CD8-positive, alpha-beta memory T cell (primary cell): Measurements from ENCODE around the gene PASK. TPM values are rescaled to one million over a fixed set of nuclear protein-coding genes. Genes with fewer than 3 reads are reported as not detected.

Experiments used
- CTCF ChIA-PET: fragments of 350-600 bp; sonication (Branson Sonifier 250); formaldehyde crosslinking; loops from one replicate; lab custom pipeline; 2021; ENCODE audit warnings: antibody characterized with exemption; lab: Charles Lee
- POLR2A ChIA-PET: fragments of 350-600 bp; sonication (Branson Sonifier 250); formaldehyde crosslinking; loops from one replicate; lab custom pipeline; 2021; ENCODE audit warnings: antibody characterized with exemption; lab: Charles Lee
- DNase-seq, 5 donors: peaks; one replicate each; pipeline versions ENCODE4 v3.0.0 to v3.0.0-alpha.2; 2020 to 2022; ENCODE audit warnings: mixed read lengths in 1 of 5
- H3K27ac ChIP-seq: one replicate; pipeline ENCODE4 v1.7.0; 2013; ENCODE audit warnings: low read depth, mild to moderate bottlenecking, low read length, moderate library complexity
- H3K27me3 ChIP-seq: 2 replicates; pipeline ENCODE4 v1.7.0; 2013; ENCODE audit warnings: low read length, mild to moderate bottlenecking; ENCODE audit not compliant: insufficient read depth, poor library complexity, severe bottlenecking
- H3K36me3 ChIP-seq: 2 replicates; pipeline ENCODE4 v1.7.0; 2013; ENCODE audit warnings: mild to moderate bottlenecking, low read length, moderate library complexity; ENCODE audit not compliant: insufficient read depth
- H3K4me1 ChIP-seq: 2 replicates; pipeline ENCODE4 v1.7.0; 2013; ENCODE audit warnings: mild to moderate bottlenecking, low read length, moderate library complexity; ENCODE audit not compliant: insufficient read depth
- H3K4me3 ChIP-seq: 2 replicates; pipeline ENCODE4 v1.7.0; 2013; ENCODE audit warnings: mild to moderate bottlenecking, low read length
- H3K9me3 ChIP-seq: 2 replicates; pipeline ENCODE4 v1.7.0; 2013; ENCODE audit warnings: mild to moderate bottlenecking, low read length
- H3K27ac Mint-ChIP-seq, 8 donors: one replicate each; pipeline ENCODE4 v1.8.0; 2020 to 2021; ENCODE audit warnings: mixed read lengths in 8 of 8, mild to moderate bottlenecking in 6 of 8, inconsistent platforms in 3 of 8, moderate library complexity in 3 of 8
- H3K27me3 Mint-ChIP-seq, 2 donors: one replicate each; pipeline ENCODE4 v1.8.0; 2020 to 2021; ENCODE audit warnings: mixed read lengths in 2 of 2, mild to moderate bottlenecking in 1 of 2, moderate library complexity in 1 of 2
- H3K36me3 Mint-ChIP-seq, 3 donors: one replicate each; pipeline ENCODE4 v1.8.0; 2020 to 2021; ENCODE audit warnings: mixed read lengths in 3 of 3, inconsistent platforms in 1 of 3, mild to moderate bottlenecking in 1 of 3
- H3K4me1 Mint-ChIP-seq, 3 donors: one replicate each; pipeline ENCODE4 v1.8.0; 2020 to 2021; ENCODE audit warnings: mixed read lengths in 3 of 3, inconsistent platforms in 1 of 3, mild to moderate bottlenecking in 1 of 3
- H3K4me3 Mint-ChIP-seq, 7 donors: one replicate each; pipeline ENCODE4 v1.8.0; 2020 to 2021; ENCODE audit warnings: mixed read lengths in 7 of 7, mild to moderate bottlenecking in 6 of 7, moderate library complexity in 4 of 7, inconsistent platforms in 2 of 7
- H3K9me3 Mint-ChIP-seq, 5 donors: one replicate each; pipeline ENCODE4 v1.8.0; 2020 to 2022; ENCODE audit warnings: mixed read lengths in 5 of 5, mild to moderate bottlenecking in 3 of 5, moderate library complexity in 2 of 5, inconsistent platforms in 1 of 5
- polyA plus RNA-seq: library from polyadenylated mRNA; unstranded; fragments of 300-500 nt; fragmentation: Illumina TruSeq; gene quantifications from one replicate; pipeline ENCODE4 v1.2.3, GENCODE V29; 2021
- total RNA-seq, 2 experiments: library from RNA; stranded (reverse); gene quantifications; one replicate each; pipeline ENCODE4 v1.2.3, GENCODE V29; 2021

Gene PASK
- total and polyA plus RNA-seq, 3 experiments from 2014 or later, result 32.8 to 93.8 (median 92.8) TPM

DNA sequence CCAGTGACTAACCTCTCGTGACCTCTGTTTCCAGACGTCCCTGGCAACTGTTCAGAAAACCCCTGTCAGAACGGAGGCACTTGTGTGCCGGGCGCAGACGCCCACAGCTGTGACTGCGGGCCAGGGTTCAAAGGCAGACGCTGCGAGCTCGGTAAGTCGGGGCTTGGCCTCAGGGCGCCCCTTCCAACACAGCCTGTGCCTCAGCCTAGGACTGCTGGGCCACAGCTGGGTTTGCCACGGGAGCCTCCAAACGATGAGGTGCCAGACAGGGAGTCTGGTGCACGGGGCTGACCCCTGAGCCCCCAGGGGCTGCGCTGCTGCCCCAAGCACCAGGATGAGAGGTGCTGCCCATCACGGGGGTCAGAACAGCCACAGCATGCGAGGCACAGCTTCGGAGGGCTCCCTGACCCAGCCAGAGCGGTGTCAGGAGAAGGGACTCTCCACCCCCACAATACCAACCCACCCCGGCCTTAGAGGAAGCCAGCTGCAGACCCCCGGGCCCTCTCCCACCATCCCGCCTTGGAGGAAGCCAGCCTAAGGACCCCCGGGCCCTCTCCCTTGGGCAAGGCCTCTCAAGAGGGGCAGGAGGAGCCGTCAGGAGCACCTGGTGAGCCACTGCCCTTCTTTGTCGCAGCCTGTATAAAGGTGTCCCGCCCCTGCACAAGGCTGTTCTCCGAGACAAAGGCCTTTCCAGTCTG, 67.5 kb downstream of the PASK start:
- Mint-ChIP-seq H3K27ac (peak overlapping the region in 5 of 8 donors; percentile 12 to 95 (median 60)), H3K36me3 (peaks cover 15 to 20% (median 16%) of the 10 kb centered on the region in 3 donors), H3K9me3 (no peaks in the 10 kb centered on the region), H3K4me1 (peaks cover 5 to 32% (median 17%) of the 10 kb centered on the region in 3 donors), H3K27me3 (no peaks in the 10 kb centered on the region), H3K4me3 (no peak overlapping the region)
- no peaks in the 10 kb centered on the region for H3K27me3 ChIP-seq
- H3K4me3 ChIP-seq, result no peak overlapping the region
- ChIA-PET CTCF (interaction anchor here (5.7 kb wide), 1 partner anchor 68 kb away, joined by 67 read pairs; the partner anchor contains the start of genes PASK and PPP1R7), POLR2A (no interaction called here)
- no peak overlapping the region for H3K27ac ChIP-seq
- H3K4me1 ChIP-seq, result peaks cover 3% of the 10 kb centered on the region
- H3K36me3 ChIP-seq, result peaks cover 8% of the 10 kb centered on the region
- H3K9me3 ChIP-seq, result no peaks in the 10 kb centered on the region
- DNase-seq, result no peak

DNA sequence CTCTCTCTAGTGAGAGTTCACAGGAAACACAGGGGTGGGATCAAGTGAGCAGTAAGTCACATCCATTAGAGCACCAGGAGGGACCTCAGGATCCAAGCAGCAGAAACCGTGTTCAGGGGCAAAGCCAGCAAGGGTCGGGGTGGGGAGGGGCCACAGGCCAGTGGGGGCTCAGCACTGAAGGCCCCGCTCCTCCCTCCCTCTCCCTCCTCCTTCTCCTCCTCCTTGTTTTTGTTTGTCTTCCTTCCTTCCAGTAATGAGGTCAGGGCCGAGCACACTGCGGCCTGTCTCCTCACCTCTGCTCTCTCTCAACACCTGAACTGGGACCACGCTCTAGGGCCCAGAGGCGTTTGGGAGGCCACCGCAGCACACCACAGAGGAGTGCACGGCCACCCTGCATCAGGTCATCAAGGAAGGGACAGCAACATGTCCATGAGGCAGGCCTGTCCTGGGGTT, 68.1 kb downstream of the PASK start:
- ChIA-PET CTCF (interaction anchor here (5.7 kb wide), 1 partner anchor 69 kb away, joined by 67 read pairs; the partner anchor contains the start of genes PASK and PPP1R7), POLR2A (no interaction called here)
- Mint-ChIP-seq H3K27me3 (no peaks in the 10 kb centered on the region), H3K4me3 (no peak overlapping the region), H3K9me3 (no peaks in the 10 kb centered on the region), H3K4me1 (peaks cover 5 to 32% (median 17%) of the 10 kb centered on the region in 3 donors), H3K27ac (peak overlapping the region in 7 of 8 donors; percentile 51 to 95 (median 72)), H3K36me3 (peaks cover 10 to 14% (median 12%) of the 10 kb centered on the region in 3 donors)
- no peaks in the 10 kb centered on the region for H3K27me3 ChIP-seq
- H3K9me3 ChIP-seq, result no peaks in the 10 kb centered on the region
- H3K27ac ChIP-seq, result no peak overlapping the region
- no peak for DNase-seq
- peaks cover 3% of the 10 kb centered on the region for H3K4me1 ChIP-seq
- no peak overlapping the region for H3K4me3 ChIP-seq
- peaks cover 2% of the 10 kb centered on the region for H3K36me3 ChIP-seq

DNA sequence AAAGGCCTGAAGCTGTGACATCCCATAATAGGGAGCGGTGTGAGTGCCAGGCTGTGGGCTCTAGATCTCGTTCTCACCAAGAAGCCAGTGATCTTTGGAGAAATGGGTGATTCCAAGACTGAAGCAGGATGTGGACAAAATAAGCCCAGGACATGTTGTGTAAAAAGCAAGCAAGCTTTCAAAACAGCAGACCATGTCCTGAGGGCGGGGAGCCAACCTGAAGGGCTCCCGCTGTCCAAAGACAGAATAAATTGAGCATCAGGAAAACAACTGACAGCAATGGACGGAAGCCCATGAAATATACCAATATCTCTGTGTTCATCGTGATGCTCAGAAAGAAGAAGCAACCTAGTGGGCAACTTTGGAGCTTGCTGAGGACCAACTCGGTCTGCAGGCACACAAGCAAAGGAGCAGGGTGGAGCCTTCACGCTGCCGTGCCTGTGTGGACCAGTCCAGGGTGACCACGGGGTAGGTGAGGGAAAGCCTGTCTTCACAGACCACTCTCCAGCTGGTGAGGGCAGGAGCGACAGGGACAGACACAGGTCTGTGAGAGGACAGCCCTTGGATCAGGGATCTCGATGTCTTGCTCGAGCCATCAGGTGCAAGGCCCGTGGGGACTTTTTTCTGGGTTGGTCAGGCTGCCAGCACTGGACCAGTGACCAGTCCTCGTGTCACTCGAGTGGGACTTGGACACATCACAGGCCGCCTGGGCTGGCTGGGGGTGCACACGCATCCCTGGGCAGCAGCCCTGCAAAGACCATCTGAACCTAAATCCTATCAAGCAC, 68.7 kb downstream of the PASK start:
- ChIA-PET POLR2A (interaction anchor here (0.6 to 0.8 kb wide), 2 partner anchors 29 to 70 kb away, joined by 3 to 4 read pairs; partner anchors contain the start of gene PPP1R7), CTCF (interaction anchor here (5.7 kb wide), 1 partner anchor 70 kb away, joined by 67 read pairs; the partner anchor contains the start of genes PASK and PPP1R7)
- Histone ChIP-seq H3K36me3 (no peaks in the 10 kb centered on the region), H3K27me3 (no peaks in the 10 kb centered on the region), H3K27ac (no peak overlapping the region), H3K4me1 (peaks cover 3% of the 10 kb centered on the region), H3K9me3 (no peaks in the 10 kb centered on the region), H3K4me3 (no peak overlapping the region)
- Mint-ChIP-seq H3K4me1 (peaks cover 5 to 32% (median 17%) of the 10 kb centered on the region in 3 donors), H3K27ac (peak overlapping the region in 7 of 8 donors; percentile 29 to 95 (median 72)), H3K27me3 (no peaks in the 10 kb centered on the region), H3K4me3 (no peak overlapping the region), H3K9me3 (no peaks in the 10 kb centered on the region), H3K36me3 (peaks cover 7 to 15% (median 15%) of the 10 kb centered on the region in 3 donors)
- no peak for DNase-seq

DNA sequence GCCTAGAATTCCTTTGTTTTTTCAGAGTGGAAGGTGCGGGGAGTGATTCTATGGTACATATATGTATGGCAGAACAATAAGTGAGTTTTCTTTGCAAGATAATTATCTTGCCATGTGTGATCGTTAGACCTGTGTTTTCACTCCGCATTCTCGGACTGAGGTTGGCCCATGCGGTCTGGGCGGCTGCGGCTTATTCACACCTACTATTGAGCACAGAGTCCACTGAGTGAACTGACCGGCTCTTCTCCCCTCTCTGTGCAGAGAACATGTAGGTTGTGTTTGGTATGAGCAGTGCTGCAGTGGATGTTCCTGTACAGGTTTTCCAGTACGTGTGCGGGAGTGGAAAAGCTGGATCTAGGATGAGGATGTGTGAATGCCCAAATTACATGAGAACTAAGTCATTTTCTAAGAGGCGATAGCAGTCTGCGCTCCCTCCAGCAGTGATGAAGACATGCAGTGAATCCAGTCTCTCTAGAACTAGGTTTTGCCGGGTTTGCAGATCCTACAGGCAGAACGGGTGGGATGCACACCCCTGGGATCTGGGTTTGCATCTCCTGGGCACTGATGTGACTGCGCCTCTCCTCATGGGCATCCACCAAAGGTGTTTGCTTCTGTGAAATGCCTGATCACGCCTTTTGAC, 74.3 kb downstream of the PASK start:
- Histone ChIP-seq H3K36me3 (peaks cover 10% of the 10 kb centered on the region), H3K4me3 (no peak overlapping the region), H3K4me1 (peaks cover 3% of the 10 kb centered on the region), H3K9me3 (no peaks in the 10 kb centered on the region), H3K27me3 (no peaks in the 10 kb centered on the region), H3K27ac (no peak overlapping the region)
- Mint-ChIP-seq H3K36me3 (peaks cover 9 to 25% (median 14%) of the 10 kb centered on the region in 3 donors), H3K4me3 (no peak overlapping the region), H3K4me1 (peaks cover 5 to 18% (median 5%) of the 10 kb centered on the region in 3 donors), H3K9me3 (no peaks in the 10 kb centered on the region), H3K27me3 (no peaks in the 10 kb centered on the region), H3K27ac (peak overlapping the region in 1 of 8 donors; percentile 38)
- ChIA-PET CTCF (interaction anchor here (1.6 kb wide), 1 partner anchor 76 kb away, joined by 5 read pairs; the partner anchor contains the start of gene PPP1R7), POLR2A (no interaction called here)
- DNase-seq, result no peak

DNA sequence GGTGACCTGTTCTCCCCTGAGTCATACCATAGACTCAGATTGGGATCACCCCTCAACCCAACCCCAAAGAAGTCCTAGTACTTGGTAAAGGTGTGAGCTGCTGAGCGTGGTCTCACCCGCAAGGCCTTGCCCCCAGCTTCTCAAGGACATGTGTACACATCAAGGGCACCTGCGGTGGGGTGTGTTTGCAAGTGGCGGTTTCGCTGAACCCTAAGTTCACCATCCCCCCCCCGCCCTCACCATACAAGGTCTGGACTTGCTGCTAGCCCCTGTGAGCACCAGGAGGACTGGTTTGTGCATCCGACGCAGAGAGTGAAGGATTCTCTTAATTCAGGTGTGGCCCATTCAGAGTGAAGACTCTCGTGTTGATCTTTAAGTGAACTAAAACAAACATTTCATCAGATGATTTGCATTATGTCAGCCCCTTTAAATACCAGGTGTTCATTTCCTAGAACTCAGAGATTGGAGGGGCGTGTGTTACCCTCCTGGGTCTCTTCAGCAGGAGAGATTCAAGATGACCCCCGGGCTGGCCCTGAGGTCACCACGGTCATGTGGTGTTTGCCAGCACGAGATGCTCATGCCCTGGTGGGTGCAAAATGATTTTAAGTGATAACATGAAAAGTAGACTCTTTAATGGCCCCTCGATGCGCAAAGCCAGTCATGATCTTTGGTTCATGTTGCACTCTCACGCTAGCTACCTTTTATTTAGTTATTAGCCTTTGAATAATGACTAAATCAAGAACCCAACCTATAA, 75.0 kb downstream of the PASK start:
- Mint-ChIP-seq H3K4me1 (peaks cover 5 to 18% (median 5%) of the 10 kb centered on the region in 3 donors), H3K9me3 (no peaks in the 10 kb centered on the region), H3K4me3 (no peak overlapping the region), H3K36me3 (peaks cover 9 to 25% (median 14%) of the 10 kb centered on the region in 3 donors), H3K27ac (peak overlapping the region in 2 of 8 donors; percentile 38 to 51), H3K27me3 (no peaks in the 10 kb centered on the region)
- H3K9me3 ChIP-seq, result no peaks in the 10 kb centered on the region
- peaks cover 10% of the 10 kb centered on the region for H3K36me3 ChIP-seq
- ChIA-PET POLR2A (no interaction called here), CTCF (interaction anchor here (1.6 kb wide), 1 partner anchor 76 kb away, joined by 5 read pairs; the partner anchor contains the start of gene PPP1R7)
- no peaks in the 10 kb centered on the region for H3K27me3 ChIP-seq
- no peak overlapping the region for H3K27ac ChIP-seq
- peaks cover 3% of the 10 kb centered on the region for H3K4me1 ChIP-seq
- no peak for DNase-seq
- no peak overlapping the region for H3K4me3 ChIP-seq

DNA sequence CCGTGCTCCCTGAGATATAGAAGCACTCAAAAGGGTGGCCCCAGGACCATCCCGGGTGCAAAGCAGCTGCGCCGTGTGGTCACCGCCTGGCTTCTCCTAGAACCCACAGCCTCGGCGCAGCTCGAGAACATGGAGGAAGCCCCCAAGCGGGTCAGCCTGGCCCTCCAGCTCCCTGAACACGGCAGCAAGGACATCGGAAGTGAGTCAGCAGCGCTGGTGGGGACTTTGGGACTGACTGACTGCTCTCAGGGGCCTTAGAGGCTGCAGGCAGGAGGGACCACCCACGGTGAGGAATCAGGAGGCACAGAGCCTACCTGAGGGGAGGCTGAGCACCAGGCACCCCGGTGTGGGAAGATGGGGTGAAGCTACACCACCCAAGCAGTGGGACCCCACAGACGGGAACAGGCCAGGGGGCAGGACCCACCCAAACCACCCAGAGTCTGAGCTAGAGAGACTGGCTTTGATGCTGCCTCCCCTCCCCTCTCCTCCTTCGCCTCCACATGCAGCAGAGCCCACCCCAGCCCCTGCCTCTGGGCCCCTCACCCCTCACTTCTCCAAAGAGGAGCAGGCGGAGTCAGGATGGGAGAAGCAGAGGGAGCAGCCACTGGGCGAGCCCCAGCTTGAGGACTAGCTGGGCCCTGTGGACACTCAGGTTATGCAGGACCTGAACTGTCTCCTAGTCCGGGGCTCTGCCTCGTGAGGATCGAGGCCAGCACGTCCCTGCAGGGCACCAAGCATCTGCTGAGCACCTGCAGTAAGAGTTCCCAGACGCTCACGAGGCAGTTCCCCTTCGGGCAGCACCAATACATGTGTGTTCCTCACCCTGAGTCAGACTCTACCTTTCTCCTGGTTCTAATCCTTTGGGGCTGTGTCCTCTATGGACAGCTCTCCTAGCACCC, 75.9 kb downstream of the PASK start:
- POLR2A ChIA-PET, result no interaction called here

More for the DNA sequence above, 75.9 kb downstream of the PASK start:
- no peak for DNase-seq
- Histone ChIP-seq H3K27me3 (no peaks in the 10 kb centered on the region), H3K4me3 (no peak overlapping the region), H3K4me1 (peaks cover under 1% of the 10 kb centered on the region), H3K36me3 (peaks cover 10% of the 10 kb centered on the region), H3K27ac (no peak overlapping the region), H3K9me3 (no peaks in the 10 kb centered on the region)
- Mint-ChIP-seq H3K4me3 (no peak overlapping the region), H3K36me3 (peaks cover 9 to 25% (median 14%) of the 10 kb centered on the region in 3 donors), H3K4me1 (peaks cover 4 to 16% (median 5%) of the 10 kb centered on the region in 3 donors), H3K27ac (peak overlapping the region in 1 of 8 donors; percentile 51), H3K27me3 (no peaks in the 10 kb centered on the region), H3K9me3 (no peaks in the 10 kb centered on the region)
- CTCF ChIA-PET, result interaction anchor here (1.6 kb wide), 1 partner anchor 77 kb away, joined by 5 read pairs; the partner anchor contains the start of gene PPP1R7
